ENCODE data around the gene COMTD1. TPM values are rescaled to one million over a fixed set of nuclear protein-coding genes. Genes with fewer than 3 reads are reported as not detected.

The COMTD1 gene
- total and polyA plus RNA-seq, 2 donors (not counting 3 experiments of a cell fraction or from before 2014, with no cell fraction given) = 18.4 to 18.6 TPM

GRCh38 chr10:75229971-75230370 is 5.8 kb downstream of the COMTD1 start:
- Histone ChIP-seq H3K9me3 (replicated peaks; ENCODE audit: control insufficient read depth, insufficient read depth, low read length) (no peaks in the 10 kb centered on the region), H3K9me1 (replicated peaks; ENCODE audit: control insufficient read depth, extremely low read depth, insufficient read depth, low read length) (no peaks in the 10 kb centered on the region), H3K9ac (replicated peaks; ENCODE audit: extremely low read depth, insufficient read depth, low read length) (no peak overlapping the region), H4K20me1 (replicated peaks; ENCODE audit: control insufficient read depth, extremely low read depth, insufficient read depth, low read length) (no peaks in the 10 kb centered on the region), H2AFZ (ENCODE audit: low read depth, low read length) (no peak overlapping the region), H3K4me3 (replicated peaks in 1 of 3; ENCODE audit: insufficient read depth in 1 of 3, low read depth in 1 of 3, low read length in 3 of 3) (no peak overlapping the region), H3K36me3 (ENCODE audit: control insufficient read depth in 2 of 2, extremely low read depth in 1 of 2, insufficient read depth in 2 of 2, low read length in 2 of 2) (peaks cover 10 to 13% of the 10 kb centered on the region in 2 experiments), H3K4me1 (ENCODE audit: control insufficient read depth, extremely low read depth, insufficient read depth, low read length) (peaks cover 46% of the 10 kb centered on the region), H3K27me3 (ENCODE audit: control insufficient read depth in 2 of 2, insufficient read depth in 2 of 2, low read length in 2 of 2) (no peaks in the 10 kb centered on the region), H3K79me2 (ENCODE audit: control insufficient read depth, insufficient read depth, low read length) (peaks cover 38% of the 10 kb centered on the region), H3K4me2 (ENCODE audit: insufficient read depth, low read length) (peak overlapping the region; percentile 58), H3K27ac (ENCODE audit: insufficient read depth, low read depth, low read length) (peak overlapping the region; percentile 38)
- CTCF ChIA-PET = interaction anchor here (0.6 to 4.6 kb wide), 22 partner anchors 8 to 1117 kb away, joined by 3 to 61 read pairs (median 4); partner anchors contain the start of genes SAMD8 and VDAC2
- BruUV-seq (replicated peaks) = no TSS peak
- POLR2A ChIA-PET = interaction anchor here (1.2 kb wide), 1 partner anchor 19 kb away, joined by 4 read pairs; no protein-coding TSS in a partner anchor
- dilution Hi-C loops (cut with MboI; ENCODE audit: extremely low pct_ligation_motif_present, low sequenced_read_pairs) = no loop called here
- intact Hi-C loops (cut with micrococcal nuclease) = loop anchor here (1.0 to 5.0 kb wide), 8 partner anchors 20 to 1078 kb away; partner anchors contain the start of genes ADK, AP3M1, KAT6B and VDAC2
- TF ChIP-seq FOS (IDR thresholded peaks at IDR 0.05; ENCODE audit: borderline replicate concordance, insufficient read depth, low read length) = peak; percentile 39
- no peak for TF ChIP-seq EZH2 (IDR thresholded peaks at IDR 0.05; ENCODE audit: borderline replicate concordance, low read depth, low read length, severe bottlenecking)
- DNase-seq (ENCODE audit: low read depth, low spot score) (peak; percentile 50), FAIRE-seq (no peak)

- H3K9me1 ChIP-seq (replicated peaks; ENCODE audit: control insufficient read depth, extremely low read depth, insufficient read depth, low read length) = no peaks in the 10 kb centered on the region
- BruUV-seq (replicated peaks) = no TSS peak
- no peaks in the 10 kb centered on the region for H4K20me1 ChIP-seq (replicated peaks; ENCODE audit: control insufficient read depth, extremely low read depth, insufficient read depth, low read length)
- TF ChIP-seq CTCF (IDR thresholded peaks at IDR 0.05; ENCODE audit: extremely low read depth in 1 of 2, insufficient read depth in 1 of 2, low read depth in 1 of 2, low read length in 2 of 2) = no peak
- no peak for TF ChIP-seq MYC (IDR thresholded peaks at IDR 0.05; ENCODE audit: low read depth, low read length)
- TF ChIP-seq MAX (IDR thresholded peaks at IDR 0.05; ENCODE audit: insufficient read depth, insufficient read length) = no peak
- no peak for TF ChIP-seq EZH2 (IDR thresholded peaks at IDR 0.05; ENCODE audit: borderline replicate concordance, low read depth, low read length, severe bottlenecking)
- TF ChIP-seq GATA2 (IDR thresholded peaks at IDR 0.05; ENCODE audit: insufficient read depth, insufficient read length, low read depth, low read length) = no peak
- TF ChIP-seq JUN (IDR thresholded peaks at IDR 0.05; ENCODE audit: borderline replicate concordance, insufficient read depth, insufficient read length, low read depth) = no peak
- TF ChIP-seq POLR2AphosphoS5 (IDR thresholded peaks at IDR 0.05; ENCODE audit: insufficient read depth, low read depth, low read length) = no peak
- TF ChIP-seq FOS (IDR thresholded peaks at IDR 0.05; ENCODE audit: borderline replicate concordance, insufficient read depth, low read length) = no peak
- no peak for TF ChIP-seq POLR2A (IDR thresholded peaks at IDR 0.05; ENCODE audit: low read depth, low read length)
- no peak overlapping the region for H2AFZ ChIP-seq (ENCODE audit: low read depth, low read length)
- H3K27me3 ChIP-seq (ENCODE audit: control insufficient read depth in 2 of 2, insufficient read depth in 2 of 2, low read length in 2 of 2) = no peaks in the 10 kb centered on the region
- no peak overlapping the region for H3K4me2 ChIP-seq (ENCODE audit: insufficient read depth, low read length)
- ChIA-PET POLR2A (no interaction called here), CTCF (interaction anchor here (4.6 kb wide), 1 partner anchor 41 kb away, joined by 61 read pairs; no protein-coding TSS in a partner anchor)
- peaks cover 42% of the 10 kb centered on the region for H3K79me2 ChIP-seq (ENCODE audit: control insufficient read depth, insufficient read depth, low read length)
- intact Hi-C loops (cut with micrococcal nuclease) (loop anchor here (5.0 kb wide), 2 partner anchors 102 to 402 kb away; partner anchors contain the start of gene KAT6B), dilution Hi-C loops (cut with MboI; ENCODE audit: extremely low pct_ligation_motif_present, low sequenced_read_pairs) (no loop called here)
- H3K4me3 ChIP-seq (replicated peaks in 1 of 3; ENCODE audit: insufficient read depth in 1 of 3, low read depth in 1 of 3, low read length in 3 of 3) = no peak overlapping the region
- H3K27ac ChIP-seq (ENCODE audit: insufficient read depth, low read depth, low read length) = peak overlapping the region; percentile 6
- FAIRE-seq = no peak
- H3K9me3 ChIP-seq (replicated peaks; ENCODE audit: control insufficient read depth, insufficient read depth, low read length) = no peaks in the 10 kb centered on the region
- peaks cover 51% of the 10 kb centered on the region for H3K4me1 ChIP-seq (ENCODE audit: control insufficient read depth, extremely low read depth, insufficient read depth, low read length)
- no peak overlapping the region for H3K9ac ChIP-seq (replicated peaks; ENCODE audit: extremely low read depth, insufficient read depth, low read length)
- DNase-seq (ENCODE audit: low read depth, low spot score) = no peak
- peaks cover 12 to 15% of the 10 kb centered on the region in 2 experiments for H3K36me3 ChIP-seq (ENCODE audit: control insufficient read depth in 2 of 2, extremely low read depth in 1 of 2, insufficient read depth in 2 of 2, low read length in 2 of 2)
These were observed 6.9 kb downstream of the COMTD1 start for GRCh38 chr10:75228834-75229233.
